NCI-H1417 (cell line): Measurements from ENCODE around the gene MCCC1.
A peak's percentile ranks its signal among the peaks of the same experiment; 100 is the strongest.

Experiments
- DNase-seq, 3 experiments: peaks; one replicate each; lab custom pipeline; 2025; lab: John Stamatoyannopoulos, UW

Gene MCCC1

GRCh38 chr3:182981038-182981380, 118.3 kb downstream of the MCCC1 start:
- peak in 1 of 3 experiments; percentile 36 for DNase-seq

GRCh38 chr3:182980204-182981037, 118.9 kb downstream of the MCCC1 start, which contains the start of gene DCUN1D1:
DCUN1D1 (minus strand) TSS chr3:182980538; CDS start chr3:182980489, 49 bp downstream.
- peak; percentile 78 to 92 (median 88) for DNase-seq

- DNase-seq = peak; percentile 31 to 89 (median 83)
These were observed 119.6 kb downstream of the MCCC1 start for GRCh38 chr3:182979674-182980191.

- DNase-seq = peak; percentile 31 to 89 (median 83)
These were observed 120.1 kb downstream of the MCCC1 start for GRCh38 chr3:182979103-182979673.

GRCh38 chr3:182978387-182978786, 120.9 kb downstream of the MCCC1 start:
- DNase-seq = no peak

- no peak for DNase-seq
These were observed 126.2 kb downstream of the MCCC1 start for GRCh38 chr3:182973047-182973446.

GRCh38 chr3:182972387-182972786, 126.9 kb downstream of the MCCC1 start:
- DNase-seq = no peak

DNA sequence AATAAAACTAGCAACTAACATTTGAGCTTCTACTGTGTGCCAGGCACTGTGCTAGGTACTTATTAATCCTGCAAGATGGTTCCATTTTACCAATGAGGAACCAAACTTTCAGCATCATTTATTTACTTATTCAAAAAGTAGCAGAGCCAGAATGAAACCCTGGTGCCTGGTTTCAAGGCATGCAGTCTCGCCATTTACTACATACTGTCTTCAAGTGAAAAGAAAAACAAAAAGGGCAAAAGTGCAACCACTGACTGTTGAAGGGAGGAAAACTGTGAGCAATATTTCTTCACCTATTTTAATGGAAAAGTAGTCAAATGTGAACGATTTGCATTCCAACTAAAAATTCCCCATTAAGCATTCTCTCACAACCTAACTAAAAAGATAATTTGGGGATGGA, 127.7 kb downstream of the MCCC1 start:
- DNase-seq = no peak

DNA sequence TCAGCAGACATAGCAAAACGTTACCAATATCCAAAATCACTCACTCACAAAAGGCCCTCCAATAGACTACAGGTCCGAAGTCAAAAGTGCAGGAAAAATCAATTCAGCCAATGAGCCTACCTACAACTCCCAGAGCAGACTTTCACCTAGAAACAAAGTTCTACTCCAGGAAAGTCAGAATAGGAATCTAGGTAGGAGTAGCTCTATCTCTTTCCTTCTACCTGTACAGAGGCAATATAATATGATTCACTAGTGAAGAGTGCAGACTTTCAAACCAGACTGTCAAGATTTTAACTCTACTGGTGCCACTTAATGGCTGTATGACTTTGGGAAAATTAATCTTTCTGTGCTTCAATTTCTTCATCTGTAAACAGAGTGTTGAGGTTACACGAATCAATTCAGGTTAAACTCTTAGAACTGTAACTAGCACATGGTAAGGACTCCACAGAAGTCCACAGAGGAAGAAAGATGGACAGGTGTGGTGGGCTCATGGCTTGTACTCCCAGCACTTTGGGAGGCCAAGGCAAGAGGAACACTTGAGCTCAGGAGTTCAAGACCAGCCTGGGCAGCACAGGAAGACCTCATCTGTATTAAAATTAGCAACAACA, 128.4 kb downstream of the MCCC1 start:
- no peak for DNase-seq

- DNase-seq = no peak
These were observed 129.4 kb downstream of the MCCC1 start for GRCh38 chr3:182969853-182970252.

- DNase-seq = no peak
These were observed 130.0 kb downstream of the MCCC1 start for GRCh38 chr3:182969277-182969676.

GRCh38 chr3:182967218-182968204, 131.8 kb downstream of the MCCC1 start:
- DNase-seq = no peak

DNA sequence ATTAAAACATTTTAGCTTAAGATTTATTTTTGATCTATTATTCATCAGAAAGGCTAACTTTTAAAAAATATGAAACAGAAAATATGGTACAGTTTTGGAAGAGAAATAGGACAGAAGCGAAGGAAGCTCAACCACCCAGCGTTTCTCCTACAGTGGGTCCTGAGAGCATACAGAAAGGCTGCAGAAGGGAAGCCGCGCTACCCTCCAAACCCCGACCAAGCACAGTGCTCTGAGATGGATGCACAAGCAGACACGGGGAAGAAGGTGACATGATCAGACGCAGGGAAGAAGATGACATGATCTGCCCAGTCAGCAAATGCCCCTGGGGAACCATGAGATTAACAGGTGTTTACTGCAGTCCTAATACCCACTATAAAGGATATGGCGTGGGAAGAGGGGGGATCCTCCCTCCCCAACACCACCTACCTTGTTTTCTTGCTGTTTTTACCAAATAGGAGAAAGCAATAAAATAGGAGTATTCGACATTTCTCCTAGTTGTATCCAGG, 133.4 kb downstream of the MCCC1 start:
- no peak for DNase-seq
